Chondrocyte (in vitro differentiated cells): ENCODE results near the gene IL1R1. TPM values are rescaled to one million over a fixed set of nuclear protein-coding genes. Genes with fewer than 3 reads are reported as not detected.

Experiments used
- DNase-seq: peaks from one replicate; pipeline ENCODE4 v3.0.0; 2021; ENCODE audit warnings: mixed read lengths, low spot score
- H3K27ac Mint-ChIP-seq: one replicate; pipeline ENCODE4 v1.8.0; 2021; ENCODE audit warnings: mild to moderate bottlenecking, moderate library complexity, mixed read lengths; ENCODE audit not compliant: unreplicated experiment
- H3K27me3 Mint-ChIP-seq: 2 replicates; pipeline ENCODE4 v1.8.0; 2021; ENCODE audit warnings: low read depth, mixed read lengths
- H3K36me3 Mint-ChIP-seq: 2 replicates; pipeline ENCODE4 v1.8.0; 2021; ENCODE audit warnings: low read depth, mixed read lengths
- H3K4me1 Mint-ChIP-seq: 2 replicates; pipeline ENCODE4 v1.8.0; 2021; ENCODE audit warnings: low read depth, mild to moderate bottlenecking, mixed read lengths
- H3K4me3 Mint-ChIP-seq: one replicate; pipeline ENCODE4 v1.8.0; 2021; ENCODE audit warnings: mild to moderate bottlenecking, moderate library complexity, mixed read lengths; ENCODE audit not compliant: unreplicated experiment
- H3K9me3 Mint-ChIP-seq: 2 replicates; pipeline ENCODE4 v1.8.0; 2021; ENCODE audit warnings: low read depth, mixed read lengths
- CTCF ChIP-seq: fragments of 200-600 bp; sonication (generic); IDR thresholded peaks from 2 replicates; pipeline ENCODE4 v1.5.0; 2021; ENCODE audit warnings: antibody characterized with exemption, mild to moderate bottlenecking, moderate library complexity
- total RNA-seq: library from RNA; stranded (reverse); gene quantifications from 3 replicates; pipeline ENCODE4 v1.2.1, GENCODE V29; 2021

The IL1R1 gene
- total RNA-seq, 1 donor from 2014 or later = 22.0 TPM

- Mint-ChIP-seq H3K9me3 (peaks cover 11% of the 10 kb centered on the region), H3K27ac (peak overlapping the region; percentile 45), H3K4me1 (peaks cover 50% of the 10 kb centered on the region), H3K4me3 (peak overlapping the region; percentile 79), H3K36me3 (peaks cover 6% of the 10 kb centered on the region), H3K27me3 (no peaks in the 10 kb centered on the region)
- no peak for DNase-seq
- no peak for TF ChIP-seq CTCF
Measured at GRCh38 chr2:102141011-102141943, 1.3 kb upstream of the IL1R1 start.

DNA sequence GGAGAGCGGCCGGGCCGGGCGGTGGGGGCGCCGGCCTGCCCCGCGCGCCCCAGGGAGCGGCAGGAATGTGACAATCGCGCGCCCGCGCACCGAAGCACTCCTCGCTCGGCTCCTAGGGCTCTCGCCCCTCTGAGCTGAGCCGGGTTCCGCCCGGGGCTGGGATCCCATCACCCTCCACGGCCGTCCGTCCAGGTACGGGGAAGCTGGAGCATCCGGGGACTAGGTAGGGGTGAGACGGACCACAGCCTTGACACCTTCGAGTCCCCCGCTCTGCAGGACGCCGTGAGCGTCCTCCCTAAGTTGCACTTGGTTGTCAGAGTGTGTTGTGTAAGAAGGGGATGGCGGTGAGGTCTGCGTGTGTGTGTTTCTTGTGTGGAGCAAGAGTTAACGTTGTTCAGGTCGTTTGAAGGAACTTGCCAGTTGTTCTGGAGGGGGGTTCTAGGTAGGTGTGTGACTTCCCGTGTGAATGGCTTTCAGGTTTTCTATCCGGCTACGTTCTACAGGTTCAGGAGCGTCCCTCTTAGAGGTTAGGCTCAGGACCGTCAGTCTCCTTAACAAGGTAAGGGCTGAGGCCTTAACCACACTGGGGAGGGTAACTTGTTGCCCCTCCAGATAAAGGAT, 393 bp downstream of the IL1R1 start:
- Mint-ChIP-seq H3K4me3 (peak overlapping the region; percentile 80), H3K9me3 (peaks cover 14% of the 10 kb centered on the region), H3K27ac (peak overlapping the region; percentile 82), H3K36me3 (peaks cover 10% of the 10 kb centered on the region), H3K4me1 (peaks cover 55% of the 10 kb centered on the region), H3K27me3 (no peaks in the 10 kb centered on the region)
- no peak for TF ChIP-seq CTCF
- no peak for DNase-seq

DNA sequence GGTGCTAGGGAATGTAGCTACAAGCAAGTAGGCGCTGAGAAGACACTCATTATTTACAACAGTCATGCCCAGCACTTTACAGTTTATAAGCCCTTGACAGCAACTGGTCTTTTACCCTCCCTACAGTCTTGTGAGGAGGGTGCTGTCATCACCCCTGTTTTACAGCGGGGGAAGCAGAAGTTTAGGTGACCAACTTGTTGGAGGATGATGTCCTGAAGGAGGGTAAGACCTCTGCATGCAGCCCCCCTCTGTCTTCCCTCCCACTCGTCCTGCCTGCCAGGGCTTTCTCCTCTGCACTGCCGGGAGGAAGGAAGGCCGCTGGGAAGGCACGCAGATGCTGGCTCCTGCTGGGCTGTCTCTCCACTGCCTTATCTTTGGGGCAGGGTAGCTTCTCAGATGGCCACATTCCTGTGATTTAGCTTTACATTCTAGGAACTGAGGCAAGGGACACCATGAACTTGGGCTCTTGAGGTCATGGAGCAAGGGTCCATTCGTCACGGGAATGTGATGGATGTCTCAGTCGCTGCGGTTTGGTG, 972 bp downstream of the IL1R1 start:
- peak overlapping the region; percentile 80 for H3K4me3 Mint-ChIP-seq
- peaks cover 11% of the 10 kb centered on the region for H3K36me3 Mint-ChIP-seq
- DNase-seq = no peak
- H3K9me3 Mint-ChIP-seq = peaks cover 16% of the 10 kb centered on the region
- H3K27me3 Mint-ChIP-seq = no peaks in the 10 kb centered on the region
- no peak for TF ChIP-seq CTCF
- peak overlapping the region; percentile 82 for H3K27ac Mint-ChIP-seq
- peaks cover 54% of the 10 kb centered on the region for H3K4me1 Mint-ChIP-seq

DNA sequence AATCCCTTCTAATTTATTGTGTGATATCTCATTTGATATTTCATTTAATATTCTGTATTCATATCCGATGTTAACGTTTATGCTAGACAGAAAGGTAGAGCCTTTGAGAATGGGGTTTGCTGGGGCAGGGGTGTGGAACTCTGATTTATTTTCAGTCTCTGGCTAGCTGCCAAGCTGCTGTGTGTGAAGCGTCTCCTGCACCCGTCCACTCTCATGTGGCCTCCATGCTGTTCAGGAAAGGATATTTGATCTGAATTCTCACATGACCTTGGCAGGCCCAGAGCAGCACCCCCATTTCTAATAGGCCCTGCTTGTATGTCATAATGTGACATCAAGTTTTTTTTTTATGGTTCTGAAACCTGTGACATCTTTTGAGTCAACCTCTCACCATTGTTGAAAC, 1.6 kb downstream of the IL1R1 start:
- TF ChIP-seq CTCF = no peak
- H3K36me3 Mint-ChIP-seq = peaks cover 15% of the 10 kb centered on the region
- H3K27me3 Mint-ChIP-seq = no peaks in the 10 kb centered on the region
- no peak overlapping the region for H3K27ac Mint-ChIP-seq
- DNase-seq = no peak
- peaks cover 22% of the 10 kb centered on the region for H3K9me3 Mint-ChIP-seq
- peaks cover 60% of the 10 kb centered on the region for H3K4me1 Mint-ChIP-seq
- H3K4me3 Mint-ChIP-seq = peak overlapping the region; percentile 80

DNA sequence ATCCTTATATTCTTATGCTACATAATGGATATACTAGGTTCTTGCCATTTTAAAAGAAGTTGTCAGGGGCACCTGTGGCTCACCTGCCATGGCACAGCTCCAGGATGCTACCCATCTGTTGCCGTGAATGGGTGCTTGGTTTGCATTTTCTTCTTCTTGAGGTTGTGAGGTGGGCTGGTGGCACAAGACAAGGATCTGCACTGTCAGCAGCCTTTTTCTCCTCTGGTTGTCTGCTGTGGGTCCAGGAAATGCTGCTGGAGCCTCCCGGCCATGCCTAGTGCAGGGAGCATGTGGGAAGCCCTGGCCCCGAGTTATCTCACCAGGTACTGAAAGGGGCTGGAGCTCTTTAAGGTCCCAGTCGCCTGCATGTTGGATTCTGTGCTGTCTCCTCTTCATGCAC, 2.6 kb downstream of the IL1R1 start:
- no peak for DNase-seq
- Mint-ChIP-seq H3K4me3 (no peak overlapping the region), H3K9me3 (peaks cover 24% of the 10 kb centered on the region), H3K27me3 (no peaks in the 10 kb centered on the region), H3K36me3 (peaks cover 17% of the 10 kb centered on the region), H3K4me1 (peaks cover 60% of the 10 kb centered on the region), H3K27ac (no peak overlapping the region)
- TF ChIP-seq CTCF = no peak
